ENCODE data around the gene ATG12. TPM values are rescaled to one million over a fixed set of nuclear protein-coding genes. Genes with fewer than 3 reads are reported as not detected.

The ATG12 gene
- total and polyA plus RNA-seq, 2 of the 8 experiments (the other 6 are each of a cell fraction or from before 2014, with no cell fraction given) = 23.8 to 49.3 TPM

GRCh38 chr5:115849258-115849798, 8.0 kb upstream of the ATG12 start (continued):
- no peak for TF ChIP-seq SAP30 (IDR thresholded peaks at IDR 0.05; ENCODE audit: insufficient read depth, insufficient replicate concordance, low read length)
- TF ChIP-seq HDAC6 (IDR thresholded peaks at IDR 0.05; ENCODE audit: low read depth, low read length) = no peak
- TF ChIP-seq GABPA (IDR thresholded peaks at IDR 0.05; ENCODE audit: borderline replicate concordance, insufficient read depth, low read length) = no peak
